Panc1 (cell line): Measurements from ENCODE around the gene ZNF845. TPM values are rescaled to one million over a fixed set of nuclear protein-coding genes. Genes with fewer than 3 reads are reported as not detected.

ENCODE experiments used
- ATAC-seq: fragments of 200-7000 bp; cut with Tn5 transposase; 2 replicates; pipeline ENCODE4 v1.9.1; 2020; ENCODE audit warnings: mild to moderate bottlenecking, moderate library complexity
- BruUV-seq: library from RNA; stranded (reverse); fragments of 400-500 nt; replicated peaks from 2 replicates; lab custom pipeline; 2021; lab: Mats Ljungman, UMichigan
- CTCF ChIA-PET: fragments of 300-600 bp; sonication (Branson Sonifier 250); formaldehyde crosslinking; loops from one replicate; lab custom pipeline; 2022; ENCODE audit warnings: antibody characterized with exemption; lab: Charles Lee
- POLR2A ChIA-PET: fragments of 300-600 bp; sonication (Branson Sonifier 250); formaldehyde crosslinking; loops from one replicate; lab custom pipeline; 2022; ENCODE audit warnings: antibody characterized with exemption; lab: Charles Lee
- DNase-seq: peaks from one replicate; pipeline ENCODE4 v3.0.0-alpha.2; 2010; ENCODE audit warnings: low read depth, low spot score
- H3K27ac ChIP-seq: 2 replicates; pipeline ENCODE4 v1.5.1; 2011; ENCODE audit warnings: mild to moderate bottlenecking, low read length, inconsistent platforms
- H3K27me3 ChIP-seq: fragments of 200-500 bp; sonication (Bioruptor generic); 2 replicates; pipeline ENCODE4 v1.6.0; 2014; ENCODE audit warnings: low read length, inconsistent platforms; ENCODE audit not compliant: control insufficient read depth, insufficient read depth
- H3K36me3 ChIP-seq: fragments of 200-500 bp; sonication (Bioruptor generic); 2 replicates; pipeline ENCODE4 v1.5.1; 2014; ENCODE audit warnings: inconsistent platforms, mild to moderate bottlenecking, low read length, moderate library complexity; ENCODE audit not compliant: control insufficient read depth, insufficient read depth
- H3K4me1 ChIP-seq: 2 replicates; pipeline ENCODE4 v1.5.1; 2011; ENCODE audit warnings: inconsistent platforms, mild to moderate bottlenecking, low read length, moderate library complexity; ENCODE audit not compliant: control insufficient read depth, insufficient read depth
- H3K4me3 ChIP-seq, 2 experiments: 2 replicates each; pipeline ENCODE4 v1.5.1; 2011 to 2012; ENCODE audit warnings: low read depth in 2 of 2, low read length in 2 of 2, mild to moderate bottlenecking in 2 of 2, inconsistent platforms in 1 of 2, moderate library complexity in 1 of 2
- H3K9me3 ChIP-seq: fragments of 200-500 bp; sonication (Bioruptor generic); 2 replicates; pipeline ENCODE4 v1.5.1; 2014; ENCODE audit warnings: low read depth, mild to moderate bottlenecking, inconsistent platforms, low read length, moderate library complexity; ENCODE audit not compliant: control insufficient read depth, insufficient read depth
- POLR2AphosphoS5 ChIP-seq: IDR thresholded peaks from 2 replicates; pipeline ENCODE4 v1.6.1; 2012; ENCODE audit warnings: mild to moderate bottlenecking, low read depth, low read length, moderate library complexity
- SIN3A ChIP-seq: IDR thresholded peaks from 2 replicates; pipeline ENCODE4 v1.6.1; 2012; ENCODE audit warnings: low read depth, mild to moderate bottlenecking, low read length, moderate library complexity, borderline replicate concordance; ENCODE audit not compliant: insufficient read depth
- TCF7L2 ChIP-seq: IDR thresholded peaks from 2 replicates; pipeline ENCODE4 v1.6.1; 2011; ENCODE audit warnings: mild to moderate bottlenecking, low read depth, low read length, inconsistent platforms
- in situ Hi-C: cut with HindIII; loops from 2 replicates; pipeline ENCODE4 v1.10.0; 2016; ENCODE audit warnings: low sequenced_read_pairs, low pct_unique_long_range_greater_than_20kb
- intact Hi-C: fragments of 100-400 bp; cut with micrococcal nuclease; formaldehyde crosslinking; loops from one replicate; pipeline ENCODE4 v1.10.0; 2022; ENCODE audit not compliant: unreplicated experiment
- total RNA-seq: library from RNA; stranded (reverse); gene quantifications from one replicate; pipeline ENCODE4 v1.2.1, GENCODE V29; 2021; ENCODE audit not compliant: unreplicated experiment
- TF ChIP-seq, protein P1 (sequence below), 2 experiments: IDR thresholded peaks; 2 replicates each; pipeline ENCODE4 v1.6.1; 2011 to 2012; ENCODE audit warnings: low read depth in 2 of 2, control low read depth in 1 of 2, low read length in 1 of 2, mild to moderate bottlenecking in 1 of 2, moderate library complexity in 1 of 2; ENCODE audit not compliant: insufficient read depth in 1 of 2
- TF ChIP-seq, protein P2 (sequence below): fragments of 450-650 bp; IDR thresholded peaks from 2 replicates; pipeline ENCODE4 v1.5.1; 2017; ENCODE audit warnings: mild to moderate bottlenecking

ZNF845 gene
- total RNA-seq, 1 experiment from 2014 or later: 12.3 TPM

- Histone ChIP-seq H3K36me3 (no peaks in the 10 kb centered on the region), H3K4me1 (peaks cover 3% of the 10 kb centered on the region), H3K9me3 (no peaks in the 10 kb centered on the region), H3K4me3 (peak within 1 kb of the TSS; percentile 87 to 91), H3K27me3 (no peaks in the 10 kb centered on the region), H3K27ac (peak within 1 kb of the TSS; percentile 93)
- peak; percentile 57 for DNase-seq
- BruUV-seq: TSS peak; percentile 71
- POLR2A ChIA-PET: interaction anchor here (0.6 kb wide), 1 partner anchor 22 kb away, joined by 11 read pairs; no protein-coding TSS in a partner anchor
- in situ Hi-C loops: no loop called here
- intact Hi-C loops: no loop called here
- CTCF ChIA-PET: interaction anchor here (0.6 kb wide), 1 partner anchor 170 kb away, joined by 6 read pairs; no protein-coding TSS in a partner anchor
- ATAC-seq: peak; percentile 100
- TF ChIP-seq, protein P1, sequence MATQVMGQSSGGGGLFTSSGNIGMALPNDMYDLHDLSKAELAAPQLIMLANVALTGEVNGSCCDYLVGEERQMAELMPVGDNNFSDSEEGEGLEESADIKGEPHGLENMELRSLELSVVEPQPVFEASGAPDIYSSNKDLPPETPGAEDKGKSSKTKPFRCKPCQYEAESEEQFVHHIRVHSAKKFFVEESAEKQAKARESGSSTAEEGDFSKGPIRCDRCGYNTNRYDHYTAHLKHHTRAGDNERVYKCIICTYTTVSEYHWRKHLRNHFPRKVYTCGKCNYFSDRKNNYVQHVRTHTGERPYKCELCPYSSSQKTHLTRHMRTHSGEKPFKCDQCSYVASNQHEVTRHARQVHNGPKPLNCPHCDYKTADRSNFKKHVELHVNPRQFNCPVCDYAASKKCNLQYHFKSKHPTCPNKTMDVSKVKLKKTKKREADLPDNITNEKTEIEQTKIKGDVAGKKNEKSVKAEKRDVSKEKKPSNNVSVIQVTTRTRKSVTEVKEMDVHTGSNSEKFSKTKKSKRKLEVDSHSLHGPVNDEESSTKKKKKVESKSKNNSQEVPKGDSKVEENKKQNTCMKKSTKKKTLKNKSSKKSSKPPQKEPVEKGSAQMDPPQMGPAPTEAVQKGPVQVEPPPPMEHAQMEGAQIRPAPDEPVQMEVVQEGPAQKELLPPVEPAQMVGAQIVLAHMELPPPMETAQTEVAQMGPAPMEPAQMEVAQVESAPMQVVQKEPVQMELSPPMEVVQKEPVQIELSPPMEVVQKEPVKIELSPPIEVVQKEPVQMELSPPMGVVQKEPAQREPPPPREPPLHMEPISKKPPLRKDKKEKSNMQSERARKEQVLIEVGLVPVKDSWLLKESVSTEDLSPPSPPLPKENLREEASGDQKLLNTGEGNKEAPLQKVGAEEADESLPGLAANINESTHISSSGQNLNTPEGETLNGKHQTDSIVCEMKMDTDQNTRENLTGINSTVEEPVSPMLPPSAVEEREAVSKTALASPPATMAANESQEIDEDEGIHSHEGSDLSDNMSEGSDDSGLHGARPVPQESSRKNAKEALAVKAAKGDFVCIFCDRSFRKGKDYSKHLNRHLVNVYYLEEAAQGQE (IDR thresholded peaks at IDR 0.05; ENCODE audit: insufficient read depth in 1 of 2, low read depth in 2 of 2, low read length in 1 of 2): no peak
- TF ChIP-seq SIN3A (0 out of 2 replicates have a peak, but pooled peaks have one; percentile 51), POLR2AphosphoS5 (peak; percentile 97), TCF7L2 (no peak)
- TF ChIP-seq, protein P2, sequence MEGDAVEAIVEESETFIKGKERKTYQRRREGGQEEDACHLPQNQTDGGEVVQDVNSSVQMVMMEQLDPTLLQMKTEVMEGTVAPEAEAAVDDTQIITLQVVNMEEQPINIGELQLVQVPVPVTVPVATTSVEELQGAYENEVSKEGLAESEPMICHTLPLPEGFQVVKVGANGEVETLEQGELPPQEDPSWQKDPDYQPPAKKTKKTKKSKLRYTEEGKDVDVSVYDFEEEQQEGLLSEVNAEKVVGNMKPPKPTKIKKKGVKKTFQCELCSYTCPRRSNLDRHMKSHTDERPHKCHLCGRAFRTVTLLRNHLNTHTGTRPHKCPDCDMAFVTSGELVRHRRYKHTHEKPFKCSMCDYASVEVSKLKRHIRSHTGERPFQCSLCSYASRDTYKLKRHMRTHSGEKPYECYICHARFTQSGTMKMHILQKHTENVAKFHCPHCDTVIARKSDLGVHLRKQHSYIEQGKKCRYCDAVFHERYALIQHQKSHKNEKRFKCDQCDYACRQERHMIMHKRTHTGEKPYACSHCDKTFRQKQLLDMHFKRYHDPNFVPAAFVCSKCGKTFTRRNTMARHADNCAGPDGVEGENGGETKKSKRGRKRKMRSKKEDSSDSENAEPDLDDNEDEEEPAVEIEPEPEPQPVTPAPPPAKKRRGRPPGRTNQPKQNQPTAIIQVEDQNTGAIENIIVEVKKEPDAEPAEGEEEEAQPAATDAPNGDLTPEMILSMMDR: peak; percentile 64
Observed at GRCh38 chr19:53365134-53365898, 31.8 kb downstream of the ZNF845 start, which contains the start of gene ZNF525. ZNF525 (plus strand) TSS chr19:53365705; CDS start chr19:53372282, 6,577 bp downstream.

DNA sequence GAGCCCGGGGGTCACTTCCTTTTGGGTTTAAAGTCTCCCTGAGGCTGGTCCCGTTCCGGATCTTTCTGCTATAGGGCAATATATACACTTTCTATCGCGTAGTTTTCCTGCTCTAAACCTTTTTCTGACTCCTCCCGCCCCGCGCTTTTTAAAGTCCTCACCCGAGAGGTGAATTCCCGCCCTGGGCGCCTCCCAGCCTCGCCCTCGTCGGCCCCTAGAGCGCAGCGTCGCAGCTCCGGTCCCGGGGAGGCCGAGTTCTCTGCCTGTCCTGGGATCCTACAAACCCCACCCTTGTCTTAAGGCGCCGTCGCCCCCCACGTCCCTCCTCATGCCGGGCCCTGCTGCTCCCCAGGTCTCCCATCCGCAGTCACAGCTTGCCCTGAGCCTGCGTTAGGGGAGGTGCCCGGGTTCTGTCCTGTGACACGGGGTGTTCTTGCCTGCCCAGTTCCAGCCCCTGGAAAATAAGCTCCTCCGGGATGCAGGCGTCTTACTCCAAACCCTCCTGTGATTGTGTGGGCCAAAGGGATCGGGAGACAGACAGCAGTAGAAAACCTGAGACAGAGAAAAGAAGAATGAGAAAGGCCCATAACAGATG is 32.4 kb downstream of the ZNF845 start:
- in situ Hi-C loops: no loop called here

More for the DNA sequence above, 32.4 kb downstream of the ZNF845 start:
- intact Hi-C loops: no loop called here
- Histone ChIP-seq H3K36me3 (no peaks in the 10 kb centered on the region), H3K27ac (peak overlapping the region; percentile 93), H3K4me1 (peaks cover 3% of the 10 kb centered on the region), H3K4me3 (peak overlapping the region; percentile 87 to 91), H3K27me3 (no peaks in the 10 kb centered on the region), H3K9me3 (no peaks in the 10 kb centered on the region)
- no peak for TF ChIP-seq TCF7L2
- TF ChIP-seq SIN3A: 0 out of 2 replicates have a peak, but pooled peaks have one; percentile 25
- CTCF ChIA-PET: interaction anchor here (0.6 kb wide), 1 partner anchor 1675 kb away, joined by 4 read pairs; no protein-coding TSS in a partner anchor
- BruUV-seq: TSS peak; percentile 83
- DNase-seq (no peak), ATAC-seq (peak; percentile 81)
- POLR2A ChIA-PET: interaction anchor here (0.6 kb wide), 1 partner anchor 21 kb away, joined by 11 read pairs; no protein-coding TSS in a partner anchor
